ENCODE data around the gene TMEM178A.
"Not testable (repeated sequence)": the region's sequence is repeated elsewhere in the genome, so short reads cannot be mapped to it uniquely, and the experiment has no call there.

The TMEM178A gene

DNA sequence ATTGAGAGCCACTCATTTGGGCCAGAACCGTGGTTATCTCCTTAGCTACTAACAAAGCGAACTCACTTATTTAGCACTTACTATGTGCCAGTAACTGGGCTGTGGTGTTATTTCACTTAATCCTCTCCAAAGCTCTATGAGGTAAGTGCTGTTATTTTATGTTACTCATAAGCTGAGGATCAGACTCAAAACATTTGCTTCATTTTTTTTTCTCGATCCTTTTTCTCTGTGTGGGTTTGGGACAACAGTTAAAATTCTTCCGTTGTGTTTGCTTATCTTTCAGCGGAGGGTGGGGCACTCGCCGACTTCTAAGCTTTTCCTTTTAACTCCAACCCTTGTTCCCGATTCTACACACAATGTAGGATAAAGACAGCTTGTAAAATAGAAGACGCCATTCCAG lies 52.8 kb downstream of the TMEM178A start:
- DNase-seq: no peak

DNA sequence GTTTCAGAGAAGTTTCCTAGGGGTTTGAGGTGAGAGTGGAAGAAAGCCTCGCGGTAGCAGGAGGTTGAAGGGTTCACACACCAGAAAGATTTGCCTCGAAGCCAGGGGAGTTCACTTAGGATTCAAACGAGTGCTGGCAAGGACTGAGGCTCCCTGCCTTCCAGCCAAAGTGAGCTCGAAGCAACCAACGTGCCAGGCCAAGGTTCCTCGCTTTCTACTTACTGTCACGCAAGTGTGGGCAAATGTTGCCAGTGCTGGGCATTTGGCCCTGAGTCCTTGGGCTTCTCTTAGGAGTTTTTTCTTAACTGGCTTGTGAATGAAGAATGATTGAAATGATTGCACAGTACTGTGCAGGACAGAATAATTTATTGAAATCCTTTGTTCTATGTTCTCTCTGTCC lies 53.6 kb downstream of the TMEM178A start:
- DNase-seq: no peak

DNA sequence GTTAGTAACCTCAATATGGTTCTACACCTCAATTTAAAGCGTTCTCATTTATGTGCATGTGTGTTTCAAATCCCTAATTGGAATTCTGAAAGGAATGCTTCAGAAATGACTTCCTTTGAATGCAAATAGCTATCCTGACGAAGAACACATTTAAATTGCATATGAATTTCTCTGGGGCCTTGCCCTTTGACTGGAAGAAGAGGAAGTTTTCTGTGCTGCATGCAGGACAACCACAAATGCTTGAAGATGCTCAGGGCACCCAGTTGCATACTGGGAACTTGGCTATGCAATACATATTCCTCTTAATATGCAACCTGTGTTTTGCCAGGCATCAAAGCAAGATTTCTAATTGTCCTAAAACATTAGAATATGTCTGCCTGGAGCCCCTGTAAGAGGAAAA lies 55.3 kb downstream of the TMEM178A start:
- no peak for DNase-seq

DNA sequence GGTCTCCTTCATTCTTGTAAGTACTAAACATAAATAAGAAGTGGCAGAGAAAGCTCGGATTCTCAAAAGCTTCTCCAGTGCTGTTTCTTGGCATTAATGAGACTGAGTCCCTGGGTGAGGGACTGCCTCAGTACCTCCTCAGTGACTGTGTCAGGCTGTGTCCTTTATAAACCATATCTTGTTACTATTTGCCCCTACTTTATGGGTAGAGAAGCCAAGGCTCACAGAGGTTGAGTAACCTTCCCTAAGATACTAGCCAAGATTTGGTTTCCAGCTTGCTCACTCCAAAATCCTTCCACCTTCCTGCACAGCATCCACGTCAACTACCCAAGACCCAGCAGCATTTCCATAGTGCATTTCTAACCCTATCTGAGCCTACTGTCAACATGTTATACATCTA lies 57.8 kb downstream of the TMEM178A start:
- DNase-seq: no peak

DNA sequence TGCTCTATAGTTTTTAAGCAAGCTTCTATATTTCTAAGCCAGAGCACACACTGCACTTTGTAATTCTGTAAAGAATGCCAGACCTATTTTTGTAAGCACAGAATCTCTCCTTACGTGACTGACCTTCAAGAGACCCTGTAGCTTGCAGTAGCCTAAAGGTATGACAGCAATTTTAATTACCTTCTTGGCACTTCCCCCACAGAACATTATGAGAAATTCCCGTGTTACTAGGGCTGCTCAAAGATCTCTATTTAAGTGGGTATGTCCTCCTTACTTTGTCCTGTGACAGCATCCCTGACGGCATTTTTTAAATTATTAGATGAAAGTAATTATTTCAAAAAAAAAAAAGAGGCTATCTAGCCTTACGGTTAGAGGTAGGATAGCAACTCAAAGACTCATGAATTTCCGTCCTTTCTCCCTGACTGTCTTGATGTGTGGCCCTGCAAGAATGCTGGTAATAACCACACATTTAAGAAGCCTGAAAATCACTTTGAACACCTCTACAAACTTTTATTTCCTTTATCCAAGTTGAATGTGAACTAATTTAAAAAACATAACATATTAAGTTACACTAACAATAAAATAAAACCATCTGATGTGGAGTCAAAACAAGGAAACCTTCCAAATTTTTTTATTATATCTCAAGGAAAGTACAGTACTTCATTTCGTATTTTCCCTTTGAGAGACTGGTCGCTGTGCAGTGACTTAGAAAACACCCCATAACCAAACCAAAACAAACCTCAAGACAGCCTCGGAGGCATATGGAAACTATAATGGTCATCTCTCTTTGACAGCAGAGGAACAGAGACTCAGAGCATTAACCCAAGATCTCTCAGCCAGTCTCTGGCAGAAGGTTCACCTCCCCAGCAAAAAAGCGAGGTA lies 58.5 kb downstream of the TMEM178A start:
- no peak for DNase-seq

DNA sequence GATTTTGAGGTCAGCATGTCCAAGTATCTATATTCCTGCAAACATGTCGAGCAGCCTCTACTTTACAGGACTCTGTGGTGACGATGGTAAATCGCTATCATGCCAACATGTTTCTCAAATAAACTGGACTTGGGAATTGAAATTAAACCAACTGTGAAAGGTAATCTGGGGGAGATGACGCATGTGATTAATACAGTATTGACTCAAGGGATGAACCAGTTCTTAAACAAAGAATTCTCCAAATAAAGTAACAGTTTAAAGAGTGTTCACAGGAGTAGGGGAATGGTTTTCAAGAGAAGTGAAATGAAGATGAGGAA lies 59.1 kb downstream of the TMEM178A start:
- no peak for DNase-seq

DNA sequence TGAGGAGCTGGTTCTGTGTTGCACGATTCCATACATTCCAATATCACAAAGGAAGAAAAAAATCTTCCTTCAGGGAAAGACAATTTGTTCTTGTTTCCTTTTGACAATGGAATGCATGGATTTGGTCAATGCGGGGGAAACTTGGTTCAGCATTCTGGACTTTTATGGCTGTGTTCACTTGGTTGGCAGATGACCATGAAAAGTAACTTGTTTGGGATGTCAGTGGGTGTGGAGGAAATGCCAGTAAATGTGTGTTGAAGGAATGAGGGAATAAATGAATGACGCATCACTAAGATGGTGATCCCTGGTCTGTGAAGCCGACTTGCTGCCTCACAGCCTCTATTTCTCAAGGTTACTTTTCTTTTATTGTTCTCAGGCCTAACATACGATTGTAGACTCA lies 59.7 kb downstream of the TMEM178A start:
- DNase-seq: no peak

DNA sequence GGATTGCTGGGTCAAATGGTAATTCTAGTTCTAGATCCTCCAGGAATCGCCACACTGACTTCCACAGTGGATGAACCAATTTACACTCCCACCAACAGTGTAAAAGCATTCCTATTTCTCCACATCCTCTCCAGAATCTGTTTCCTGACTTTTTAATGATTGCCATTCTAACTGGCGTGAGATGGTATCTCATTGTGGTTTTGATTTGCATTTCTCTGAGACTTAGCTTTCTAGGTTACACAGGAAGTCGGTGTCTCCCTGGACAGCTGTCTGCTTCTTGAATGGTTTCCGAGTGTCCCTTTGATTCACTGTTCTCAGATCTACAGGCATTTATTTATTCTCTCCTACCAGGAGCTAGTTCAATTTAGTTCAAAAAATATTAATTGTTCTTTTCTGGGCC lies 62.4 kb downstream of the TMEM178A start:
- not testable (repeated sequence) for DNase-seq

DNA sequence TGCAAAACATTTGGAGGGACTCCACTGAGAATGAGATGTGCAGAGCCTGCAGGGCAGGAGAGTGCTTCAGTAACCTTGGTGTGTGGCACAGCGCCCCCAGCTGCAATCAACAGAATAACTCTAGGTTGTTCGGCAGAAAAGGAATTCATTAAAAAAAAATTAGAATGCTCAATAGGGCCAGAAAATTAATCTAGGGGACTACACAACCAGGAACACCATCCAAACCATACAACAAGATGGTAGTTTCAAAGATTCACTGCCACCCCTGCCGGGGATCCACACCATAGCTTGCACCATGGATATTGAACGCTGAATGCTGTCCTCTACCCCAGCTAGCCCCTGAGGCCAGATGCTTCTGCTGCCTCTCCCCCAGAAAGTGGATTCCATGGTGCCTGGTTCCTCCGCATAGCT lies 63.2 kb downstream of the TMEM178A start:
- DNase-seq: no peak

DNA sequence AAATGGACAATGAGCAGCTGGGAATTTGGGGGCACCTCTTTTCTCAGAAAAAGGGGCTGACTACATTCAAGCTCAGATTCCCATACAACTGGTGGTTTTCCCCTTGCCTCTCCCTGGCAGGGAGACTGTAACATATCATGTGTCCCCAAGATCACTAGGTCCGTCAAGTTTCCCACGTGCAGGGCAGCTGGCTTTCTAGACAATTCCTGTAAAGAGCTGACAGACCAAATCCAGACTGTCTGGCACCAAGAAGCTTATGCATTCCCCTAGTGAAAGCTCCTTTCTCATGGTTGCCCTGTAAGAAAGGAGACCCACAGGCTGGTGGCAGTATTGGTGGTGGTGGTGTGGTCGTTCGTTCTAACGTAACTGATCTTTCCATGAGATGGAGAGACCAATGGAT lies 64.6 kb downstream of the TMEM178A start:
- DNase-seq: no peak

DNA sequence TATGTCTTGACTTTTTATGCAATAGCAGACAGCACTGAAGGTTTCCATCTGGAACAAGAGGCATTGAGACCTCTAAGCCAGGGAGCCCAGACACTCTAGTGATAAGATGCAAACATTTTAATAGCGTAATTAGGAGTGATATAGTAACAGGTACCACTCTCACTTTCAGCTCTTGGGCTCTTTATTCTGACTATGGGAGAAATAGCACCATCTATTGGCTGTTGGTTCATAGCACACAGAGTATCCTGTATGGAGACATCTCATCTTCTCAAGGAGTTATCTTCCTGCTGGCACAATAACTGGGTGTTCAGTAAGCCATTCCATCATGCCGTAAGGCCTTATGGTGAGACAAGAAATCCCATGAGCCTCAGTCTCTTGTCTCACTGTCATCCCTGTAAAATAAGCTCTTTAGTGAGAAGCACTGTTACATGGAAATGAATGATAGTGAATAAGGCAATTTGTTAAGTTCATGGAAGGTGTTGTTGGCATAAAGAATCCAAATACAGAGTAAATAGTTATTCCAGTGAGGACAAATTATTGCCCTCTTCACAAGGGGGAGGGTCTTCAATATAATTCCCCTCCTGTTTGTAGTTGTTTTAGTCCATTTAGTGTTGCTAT lies 65.1 kb downstream of the TMEM178A start:
- DNase-seq: no peak

DNA sequence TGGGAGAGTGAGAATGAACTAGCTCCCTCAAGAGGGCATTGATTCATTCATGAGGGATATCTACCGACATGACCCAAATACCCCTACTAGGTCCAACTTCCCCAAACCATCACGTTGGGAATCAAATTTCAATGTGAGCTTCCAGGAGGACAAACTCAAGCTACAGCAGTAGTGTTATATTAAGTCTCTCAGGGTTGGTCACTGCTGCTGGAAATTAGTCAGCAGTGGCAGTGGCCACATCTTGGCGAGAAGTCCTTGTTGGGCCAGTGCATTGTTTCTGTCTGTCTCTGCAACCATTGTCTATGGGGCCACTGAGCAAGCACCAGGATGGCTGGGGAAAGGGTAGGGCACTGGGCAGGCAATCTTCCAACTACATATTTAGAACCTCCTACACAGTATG lies 65.8 kb downstream of the TMEM178A start:
- DNase-seq: no peak

DNA sequence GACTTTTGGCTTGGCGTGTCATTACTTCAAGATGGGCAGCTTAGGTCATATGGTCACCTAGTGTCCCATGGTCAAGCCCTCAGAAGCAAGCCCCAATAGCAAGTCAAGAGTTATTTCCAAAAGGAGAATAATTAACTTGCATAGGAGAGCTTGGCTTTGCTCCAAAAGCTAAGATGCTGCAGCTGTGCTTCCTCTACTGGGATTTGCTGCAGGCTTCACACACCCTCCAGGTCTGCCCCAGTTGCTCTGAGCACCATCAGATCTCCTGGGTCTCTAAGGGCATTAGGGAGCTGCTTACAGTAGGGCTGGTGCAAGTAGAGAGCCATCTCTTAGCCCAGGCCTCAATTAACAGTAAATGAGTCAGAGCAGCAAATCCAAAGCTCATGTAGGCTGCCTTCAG lies 66.8 kb downstream of the TMEM178A start:
- DNase-seq: no peak

DNA sequence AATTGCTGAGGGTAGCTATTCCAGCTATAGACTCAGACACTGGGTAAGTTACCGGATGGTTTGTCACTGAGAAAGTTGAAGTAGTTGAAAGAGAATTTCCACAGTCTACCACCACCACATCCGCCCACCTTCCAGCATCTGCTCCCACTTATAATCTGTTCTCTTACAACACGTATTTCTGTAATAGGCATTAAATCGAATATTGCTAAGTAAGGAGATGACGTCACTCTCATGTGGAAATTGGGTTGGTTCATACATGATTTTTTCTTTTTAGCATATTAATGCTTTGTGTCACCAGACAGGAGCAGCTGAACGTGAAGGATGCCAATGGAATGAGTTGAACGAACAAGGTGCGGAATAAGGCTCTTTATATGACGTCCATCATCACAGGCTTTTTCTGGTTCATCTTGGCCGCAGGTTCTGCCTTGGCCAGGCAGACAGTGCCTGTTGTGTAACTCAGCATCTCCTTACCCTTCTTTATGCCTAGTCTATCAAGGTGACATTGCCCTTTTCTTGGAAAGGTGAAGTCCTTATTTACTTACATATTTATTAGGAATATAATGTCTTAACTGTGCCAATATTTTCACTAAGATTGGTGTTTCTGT lies 67.5 kb downstream of the TMEM178A start:
- no peak for DNase-seq

DNA sequence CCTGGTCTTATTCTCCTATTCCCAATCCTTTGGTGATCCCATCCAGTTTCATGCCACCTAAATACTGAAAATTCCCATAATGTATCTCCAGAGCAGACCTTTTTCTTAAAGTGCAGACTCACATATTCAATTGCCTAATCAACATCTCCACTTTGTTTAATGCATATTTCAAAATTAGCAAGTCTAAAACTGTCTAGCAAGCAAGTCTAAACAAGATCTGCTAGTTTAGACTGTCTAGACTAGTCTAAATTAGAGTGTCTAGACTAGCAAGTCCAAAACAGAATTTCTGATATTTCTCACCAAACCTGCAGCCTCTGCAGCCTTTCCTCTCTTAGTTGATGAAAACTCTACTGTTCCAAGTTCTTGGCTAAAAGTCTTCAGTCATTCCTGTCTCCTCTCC lies 68.7 kb downstream of the TMEM178A start:
- DNase-seq: no peak

DNA sequence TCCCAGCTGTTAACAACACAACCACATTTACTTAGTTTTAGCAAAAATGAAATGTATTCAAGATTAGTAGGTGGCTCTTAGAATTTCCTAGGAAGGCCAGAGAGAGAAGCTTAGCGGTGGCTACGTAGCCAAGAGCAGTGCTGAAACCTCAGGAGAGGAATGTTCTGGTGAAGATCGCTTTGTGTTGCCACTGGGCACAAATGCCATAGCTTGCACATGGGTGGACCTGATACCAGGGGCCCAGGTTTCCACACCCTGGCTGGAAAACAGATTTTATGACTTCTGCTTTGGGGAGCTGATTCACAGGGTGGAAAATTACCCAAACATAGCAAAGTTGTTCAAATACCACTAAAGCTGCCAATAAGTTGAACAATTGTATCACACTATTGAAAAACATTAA lies 69.9 kb downstream of the TMEM178A start:
- no peak for DNase-seq

DNA sequence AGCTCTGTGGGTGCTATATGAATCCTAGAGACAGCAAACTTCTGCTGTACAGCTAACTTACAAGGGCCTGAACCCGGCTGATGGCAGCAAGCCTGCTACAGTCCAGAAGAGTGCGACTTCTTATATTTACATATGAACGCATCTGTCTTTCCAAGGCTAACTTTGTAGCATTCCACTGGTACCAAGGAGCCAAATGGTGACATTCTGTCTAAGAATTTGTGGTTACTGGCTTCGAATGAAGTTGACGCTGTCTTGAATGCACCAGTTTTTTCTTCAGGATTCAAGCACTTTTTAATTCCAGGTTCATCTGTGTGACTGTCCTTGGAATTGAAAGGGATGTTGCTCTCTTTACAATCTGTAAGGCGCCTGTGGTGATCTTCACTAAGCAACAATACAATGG lies 70.9 kb downstream of the TMEM178A start:
- DNase-seq: no peak

DNA sequence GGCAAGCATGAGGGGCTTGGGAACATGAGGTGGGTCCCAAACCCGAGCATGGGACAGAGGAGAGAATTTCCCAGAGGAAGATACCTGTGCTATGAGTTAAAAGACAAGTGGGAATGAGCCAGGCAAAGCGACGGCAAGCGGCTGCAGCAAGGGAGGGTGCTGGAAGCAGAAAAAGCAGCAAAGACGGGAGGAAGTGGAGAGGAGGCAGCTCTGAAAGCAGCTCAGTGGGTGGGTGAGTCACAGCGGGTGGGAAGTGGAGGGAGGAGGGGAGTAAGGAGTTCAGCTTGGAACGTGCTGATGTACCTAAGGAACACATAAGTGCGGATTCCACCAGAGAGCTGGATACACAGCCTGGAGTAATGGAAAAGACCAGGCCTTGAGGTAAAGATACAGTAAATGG lies 71.9 kb downstream of the TMEM178A start:
- DNase-seq: no peak

DNA sequence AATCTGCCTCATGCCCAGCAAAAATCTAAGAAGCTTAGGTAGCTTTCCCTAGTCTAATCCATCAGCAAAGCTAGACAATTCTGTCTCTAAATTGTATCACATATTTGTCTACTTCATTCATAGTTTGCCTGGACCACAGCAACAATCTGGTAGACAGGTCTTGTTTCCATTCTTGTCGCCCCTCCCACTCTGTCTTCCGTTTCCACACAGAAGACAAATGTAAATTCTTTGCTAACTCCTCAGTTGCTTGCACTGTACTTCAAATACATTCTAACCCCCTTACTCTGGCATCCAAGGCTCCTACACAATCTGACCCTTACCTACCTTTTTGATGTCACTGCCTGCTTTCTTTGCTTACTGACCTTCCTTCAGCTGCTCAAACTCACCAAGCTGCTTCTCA lies 73.2 kb downstream of the TMEM178A start:
- DNase-seq: no peak

DNA sequence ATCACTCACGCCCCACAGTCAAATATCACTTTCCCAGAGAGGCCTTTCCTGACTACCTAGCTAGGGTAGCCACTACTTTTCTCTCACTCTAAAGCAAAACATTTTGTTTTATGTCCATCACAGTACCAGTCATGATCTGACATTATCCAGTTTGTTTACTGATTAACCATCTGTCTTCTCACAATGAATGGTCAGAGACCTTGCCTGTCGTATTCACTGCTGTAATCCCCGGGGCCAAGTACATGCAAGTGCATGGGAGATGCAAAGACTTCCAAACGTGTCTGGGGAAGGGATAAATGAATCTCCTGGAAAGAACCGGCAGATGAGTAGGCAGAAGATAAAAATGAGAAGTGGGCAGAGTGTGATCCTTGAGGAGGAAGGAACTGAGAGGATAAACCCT lies 73.7 kb downstream of the TMEM178A start:
- no peak for DNase-seq

DNA sequence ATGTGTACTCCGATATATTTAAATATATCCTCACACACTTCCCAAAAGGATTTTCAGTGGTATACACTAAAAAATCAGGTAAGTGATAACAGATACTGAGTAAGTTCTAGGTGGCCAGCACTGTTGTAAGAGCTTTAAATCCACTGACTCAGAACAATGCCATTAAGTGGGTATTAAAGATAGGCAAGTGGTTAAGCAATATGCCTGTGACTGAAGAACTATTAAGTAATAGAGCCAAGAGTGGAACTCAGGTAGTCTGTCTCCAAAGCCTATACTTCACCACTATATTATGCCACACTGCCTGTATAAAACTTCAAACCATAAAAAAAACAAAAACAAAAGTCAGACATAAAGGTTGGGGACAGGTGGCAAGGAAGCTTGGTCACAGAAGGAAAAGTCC lies 76.2 kb downstream of the TMEM178A start:
- DNase-seq: no peak

DNA sequence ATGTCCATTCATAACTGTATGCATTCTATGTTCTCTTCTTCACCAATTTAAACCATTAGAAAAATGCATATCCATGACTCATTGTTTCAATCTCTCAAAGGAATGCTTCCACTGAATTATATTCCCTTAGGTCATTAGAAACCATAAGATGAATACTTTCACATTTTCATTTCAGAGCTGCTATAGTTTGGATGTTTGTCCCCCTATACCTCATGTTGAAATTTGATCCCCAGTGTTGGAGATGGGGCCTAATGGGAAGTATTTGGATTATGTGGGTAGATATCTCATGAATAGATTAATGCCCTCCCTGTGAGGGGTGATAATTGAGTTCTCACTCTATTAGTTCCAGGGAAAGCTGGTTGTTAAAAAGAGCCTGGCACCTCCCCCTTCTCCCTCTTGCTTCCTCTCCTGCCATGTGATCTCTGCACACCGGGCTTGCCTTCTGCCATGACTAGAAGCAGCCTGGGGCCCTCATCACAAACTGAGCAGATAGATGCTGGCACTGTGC lies 77.6 kb downstream of the TMEM178A start:
- DNase-seq: no peak

DNA sequence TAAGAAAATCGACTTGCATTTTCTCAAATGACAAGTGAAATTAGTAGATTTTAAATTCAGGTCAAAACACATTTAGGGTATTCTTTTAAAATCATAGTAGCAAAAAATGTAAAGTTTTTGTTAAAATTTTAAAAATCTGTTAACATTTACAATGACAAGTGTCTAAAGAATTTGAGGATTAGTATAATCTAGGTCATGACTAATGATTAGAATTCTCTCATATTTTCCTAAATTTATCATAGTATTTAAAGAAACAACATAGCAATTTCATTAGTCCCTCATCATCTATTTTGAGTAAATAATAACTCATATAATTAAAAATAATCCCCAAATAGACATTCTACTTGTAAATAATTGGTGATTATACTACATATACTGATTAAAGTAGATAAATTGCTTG lies 89.7 kb downstream of the TMEM178A start:
- no peak for DNase-seq

DNA sequence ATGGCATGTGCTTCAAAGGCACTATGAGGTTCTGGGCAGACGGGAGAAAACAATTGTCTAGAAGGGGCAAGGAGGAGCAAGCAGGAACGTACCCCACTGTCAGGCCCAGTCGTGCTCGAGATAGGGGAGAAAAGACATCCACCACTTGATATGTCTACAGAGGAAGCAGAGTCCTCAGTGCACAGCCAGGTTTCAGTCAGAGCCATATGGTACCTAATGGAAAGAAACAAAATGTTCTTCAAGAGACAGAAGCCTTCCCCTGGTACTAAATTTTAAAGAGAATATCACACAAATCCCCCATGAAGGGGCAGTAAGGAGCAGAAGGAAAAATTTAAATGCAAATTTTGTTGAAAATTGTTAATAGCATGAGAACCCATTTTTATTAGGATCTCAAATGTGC lies 91.4 kb downstream of the TMEM178A start:
- no peak for DNase-seq

Measured in activated CD4-positive, CD25-positive, alpha-beta regulatory T cell (primary cell).